ENCODE data around the gene TMEM30B.

The TMEM30B gene

GRCh38 chr14:61238611-61239245, 42.4 kb downstream of the TMEM30B start:
- no peak for DNase-seq (ENCODE audit: low read depth, low spot score)

- DNase-seq (ENCODE audit: low read depth, low spot score) = no peak
These were observed 46.8 kb downstream of the TMEM30B start for GRCh38 chr14:61234215-61234916.

GRCh38 chr14:61233436-61233956, 47.6 kb downstream of the TMEM30B start:
- no peak for DNase-seq (ENCODE audit: low read depth, low spot score)

GRCh38 chr14:61231810-61232209, 49.3 kb downstream of the TMEM30B start:
- DNase-seq (ENCODE audit: low read depth, low spot score) = no peak

GRCh38 chr14:61229981-61230380, 51.2 kb downstream of the TMEM30B start:
- no peak for DNase-seq (ENCODE audit: low read depth, low spot score)

- no peak for DNase-seq (ENCODE audit: low read depth, low spot score)
These were observed 51.7 kb downstream of the TMEM30B start for GRCh38 chr14:61229475-61229888.

GRCh38 chr14:61227884-61228591, 53.1 kb downstream of the TMEM30B start:
- DNase-seq (ENCODE audit: low read depth, low spot score) = no peak
